PC-3 (cell line): ENCODE data around the gene SELPLG.

Experiments used
- CTCF ChIP-seq: fragments of 300-600 bp; sonication (generic); conservative IDR thresholded peaks from 2 replicates; pipeline ENCODE4 v1.5.1; 2017; ENCODE audit warnings: antibody characterized with exemption, low read depth, mild to moderate bottlenecking, low read length
- EZH2 ChIP-seq: fragments of 300-600 bp; sonication (generic); IDR thresholded peaks from one replicate; pipeline ENCODE4 v1.6.1; 2017; ENCODE audit warnings: antibody characterized with exemption, mild to moderate bottlenecking, low read length; ENCODE audit not compliant: unreplicated experiment
- EZH2phosphoT487 ChIP-seq: fragments of 300-600 bp; sonication (generic); IDR thresholded peaks from 2 replicates; pipeline ENCODE4 v1.6.1; 2018; ENCODE audit warnings: mild to moderate bottlenecking, antibody characterized with exemption, low read length, borderline replicate concordance

GRCh38 chr12:108633534-108634248, at the start of gene SELPLG:
- TF ChIP-seq CTCF: no peak
- TF ChIP-seq EZH2: no peak
- no peak for TF ChIP-seq EZH2phosphoT487
